H1 (cell line): ENCODE data around the gene PDE4D.

ENCODE experiments used
- EGR1 ChIP-seq: IDR thresholded peaks from 2 replicates; pipeline ENCODE4 v1.6.1; 2011; ENCODE audit warnings: low read depth, low read length, borderline replicate concordance
- EP300 ChIP-seq, 2 experiments: IDR thresholded peaks; 1 replicate in 1 of 2; 2 replicates in 1 of 2; pipeline ENCODE4 v1.6.1; 2011 to 2012; ENCODE audit warnings: low read depth in 2 of 2, low read length in 2 of 2, mild to moderate bottlenecking in 2 of 2, borderline replicate concordance in 1 of 2, inconsistent platforms in 1 of 2, moderate library complexity in 1 of 2
- EZH2 ChIP-seq: fragments of 200-600 bp; sonication (generic); IDR thresholded peaks from 2 replicates; pipeline ENCODE4 v1.7.1; 2012; ENCODE audit warnings: low read depth, mild to moderate bottlenecking, moderate library complexity, low read length, inconsistent platforms; ENCODE audit not compliant: severe bottlenecking
- GABPA ChIP-seq: IDR thresholded peaks from 2 replicates; pipeline ENCODE4 v1.6.1; 2011; ENCODE audit warnings: mild to moderate bottlenecking, low read length, moderate library complexity, borderline replicate concordance; ENCODE audit not compliant: insufficient read depth
- POLR2A ChIP-seq, 2 experiments: IDR thresholded peaks; 1 replicate in 1 of 2; 2 replicates in 1 of 2; pipeline ENCODE4 v1.6.1; 2011; ENCODE audit warnings: low read depth in 2 of 2, low read length in 2 of 2, mild to moderate bottlenecking in 2 of 2; ENCODE audit errors: control extremely low read depth in 1 of 2
- POLR2AphosphoS5 ChIP-seq: IDR thresholded peaks from 2 replicates; pipeline ENCODE4 v1.6.1; 2011; ENCODE audit warnings: low read depth, low read length
- RFX5 ChIP-seq: IDR thresholded peaks from 2 replicates; pipeline ENCODE4 v1.6.1; 2011; ENCODE audit warnings: low read depth, low read length, improper control_type of control experiment, borderline replicate concordance
- TCF12 ChIP-seq: IDR thresholded peaks from 2 replicates; pipeline ENCODE4 v1.6.1; 2011; ENCODE audit warnings: low read depth, mild to moderate bottlenecking, low read length
- YY1 ChIP-seq: IDR thresholded peaks from 2 replicates; pipeline ENCODE4 v1.6.1; 2011; ENCODE audit warnings: low read depth, mild to moderate bottlenecking, low read length
- TF ChIP-seq, protein P1 (sequence below), 3 experiments: IDR thresholded peaks; 1 replicate in 2 of 3; 2 replicates in 1 of 3; pipeline versions ENCODE4 v1.5.1 to v1.6.1; 2011; ENCODE audit warnings: low read length in 3 of 3, mild to moderate bottlenecking in 3 of 3, inconsistent platforms in 2 of 3, low read depth in 1 of 3, moderate library complexity in 1 of 3; ENCODE audit not compliant: insufficient read depth in 1 of 3; ENCODE audit errors: control extremely low read depth in 1 of 3
- TF ChIP-seq, protein P2 (sequence below): IDR thresholded peaks from 2 replicates; pipeline ENCODE4 v1.6.1; 2011; ENCODE audit warnings: low read depth, mild to moderate bottlenecking, low read length; ENCODE audit not compliant: insufficient read depth

DNA sequence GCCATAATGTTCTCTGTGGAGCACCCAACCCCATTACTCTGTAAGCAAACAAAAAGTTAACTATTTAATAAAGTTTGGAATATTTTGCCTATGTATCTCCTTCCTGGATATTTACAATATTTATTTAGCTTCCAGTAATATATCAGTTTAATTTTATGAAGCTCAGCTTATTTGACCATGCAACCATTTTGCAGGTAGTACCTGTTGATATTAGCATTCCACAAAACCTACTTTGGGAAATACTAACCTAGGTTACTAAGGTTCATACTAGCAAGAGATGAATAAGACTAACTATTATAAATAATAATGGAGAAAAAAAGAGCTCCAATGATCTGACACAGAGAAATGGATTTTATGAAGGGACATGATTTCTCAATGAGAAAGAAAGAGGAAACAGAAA is 506.4 kb downstream of the PDE4D start:
- TF ChIP-seq, protein P1, sequence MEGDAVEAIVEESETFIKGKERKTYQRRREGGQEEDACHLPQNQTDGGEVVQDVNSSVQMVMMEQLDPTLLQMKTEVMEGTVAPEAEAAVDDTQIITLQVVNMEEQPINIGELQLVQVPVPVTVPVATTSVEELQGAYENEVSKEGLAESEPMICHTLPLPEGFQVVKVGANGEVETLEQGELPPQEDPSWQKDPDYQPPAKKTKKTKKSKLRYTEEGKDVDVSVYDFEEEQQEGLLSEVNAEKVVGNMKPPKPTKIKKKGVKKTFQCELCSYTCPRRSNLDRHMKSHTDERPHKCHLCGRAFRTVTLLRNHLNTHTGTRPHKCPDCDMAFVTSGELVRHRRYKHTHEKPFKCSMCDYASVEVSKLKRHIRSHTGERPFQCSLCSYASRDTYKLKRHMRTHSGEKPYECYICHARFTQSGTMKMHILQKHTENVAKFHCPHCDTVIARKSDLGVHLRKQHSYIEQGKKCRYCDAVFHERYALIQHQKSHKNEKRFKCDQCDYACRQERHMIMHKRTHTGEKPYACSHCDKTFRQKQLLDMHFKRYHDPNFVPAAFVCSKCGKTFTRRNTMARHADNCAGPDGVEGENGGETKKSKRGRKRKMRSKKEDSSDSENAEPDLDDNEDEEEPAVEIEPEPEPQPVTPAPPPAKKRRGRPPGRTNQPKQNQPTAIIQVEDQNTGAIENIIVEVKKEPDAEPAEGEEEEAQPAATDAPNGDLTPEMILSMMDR (IDR thresholded peaks at IDR 0.05; ENCODE audit: control extremely low read depth in 1 of 3, insufficient read depth in 1 of 3, low read depth in 1 of 3, low read length in 3 of 3), result no peak
- no peak for TF ChIP-seq POLR2AphosphoS5
- TF ChIP-seq, protein P2, sequence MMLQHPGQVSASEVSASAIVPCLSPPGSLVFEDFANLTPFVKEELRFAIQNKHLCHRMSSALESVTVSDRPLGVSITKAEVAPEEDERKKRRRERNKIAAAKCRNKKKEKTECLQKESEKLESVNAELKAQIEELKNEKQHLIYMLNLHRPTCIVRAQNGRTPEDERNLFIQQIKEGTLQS, result no peak
- no peak for TF ChIP-seq YY1
- no peak for TF ChIP-seq EGR1
- no peak for TF ChIP-seq EZH2
- no peak for TF ChIP-seq POLR2A (IDR thresholded peaks at IDR 0.05; ENCODE audit: control extremely low read depth in 1 of 2, low read depth in 2 of 2, low read length in 2 of 2)
- TF ChIP-seq TCF12, result no peak
- TF ChIP-seq EP300 (IDR thresholded peaks at IDR 0.05; ENCODE audit: borderline replicate concordance in 1 of 2, low read depth in 2 of 2, low read length in 2 of 2), result no peak
- no peak for TF ChIP-seq GABPA
- TF ChIP-seq RFX5, result no peak
